CD1c-positive myeloid dendritic cell (primary cell): ENCODE measurements around the gene RBM4.
"Not testable (repeated sequence)": the region's sequence is repeated elsewhere in the genome, so short reads cannot be mapped to it uniquely, and the experiment has no call there.

Source experiments
- DNase-seq: peaks from one replicate; pipeline ENCODE4 v3.0.0-alpha.2; 2016; ENCODE audit errors: extremely low spot score

Gene RBM4

DNA sequence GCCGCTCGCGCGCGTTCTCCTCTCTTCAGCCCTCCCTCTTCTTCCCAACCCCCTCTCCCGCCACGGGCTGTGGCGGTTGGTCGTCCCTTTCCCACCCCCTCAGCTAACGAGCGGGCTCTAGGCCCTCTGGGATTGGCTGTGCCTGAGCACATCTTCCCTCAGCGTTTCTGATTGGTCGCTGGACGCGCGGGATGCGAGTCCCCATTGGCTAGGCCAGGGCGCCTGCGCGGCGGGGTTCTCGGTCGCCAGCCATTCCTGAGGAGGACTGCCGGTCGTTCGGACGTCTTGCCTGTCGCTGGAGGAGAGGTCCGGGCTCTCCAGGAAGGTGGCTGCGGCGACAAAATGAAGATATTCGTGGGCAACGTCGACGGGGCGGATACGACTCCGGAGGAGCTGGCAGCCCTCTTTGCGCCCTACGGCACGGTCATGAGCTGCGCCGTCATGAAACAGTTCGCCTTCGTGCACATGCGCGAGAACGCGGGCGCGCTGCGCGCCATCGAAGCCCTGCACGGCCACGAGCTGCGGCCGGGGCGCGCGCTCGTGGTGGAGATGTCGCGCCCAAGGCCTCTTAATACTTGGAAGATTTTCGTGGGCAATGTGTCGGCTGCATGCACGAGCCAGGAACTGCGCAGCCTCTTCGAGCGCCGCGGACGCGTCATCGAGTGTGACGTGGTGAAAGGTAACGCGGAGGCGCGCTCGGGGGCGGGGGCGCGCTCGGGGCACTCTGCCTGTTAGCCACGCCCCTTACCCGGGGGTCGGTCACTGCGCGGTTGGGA is 21.9 kb upstream of the RBM4 start, which contains the start of gene RBM14:
Gene RBM14, plus strand, starts transcription at position 252 of the 776 bp plus-strand sequence. Its CDS starts 91 bp downstream, at position 343.
- DNase-seq: peak; percentile 100

DNA sequence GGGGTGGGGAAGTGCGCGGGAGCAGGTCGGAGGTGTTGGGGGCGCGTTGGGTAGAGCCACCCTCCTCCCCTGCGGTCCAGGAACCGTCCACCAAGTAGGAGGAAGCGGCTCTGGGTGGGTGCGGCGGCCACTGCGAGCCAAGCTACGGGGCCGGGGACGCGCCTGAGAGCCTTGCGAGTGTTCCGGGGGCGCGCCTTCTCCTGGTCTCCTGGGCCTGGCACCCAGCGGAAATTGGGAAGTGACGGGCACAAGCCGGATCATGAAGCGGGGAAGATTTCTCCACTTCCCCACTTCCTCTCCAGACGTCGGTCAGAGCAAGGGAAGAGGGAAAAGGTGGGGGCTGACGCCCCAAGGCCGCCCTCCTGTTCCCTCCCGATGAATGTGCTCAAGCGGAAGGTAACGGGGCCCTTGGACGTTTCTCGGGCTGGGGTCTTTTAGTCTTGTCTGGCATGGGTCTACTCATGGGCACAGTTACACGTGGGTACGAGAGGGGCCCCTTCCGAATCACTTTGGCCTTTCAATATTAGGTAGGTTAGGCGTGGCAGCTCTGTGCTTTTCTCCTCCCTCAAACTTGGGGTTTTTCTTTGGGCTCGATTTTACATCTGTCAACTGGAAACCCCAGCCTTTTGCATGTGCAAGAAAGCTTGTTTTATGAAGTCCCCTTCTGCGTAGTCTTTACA is 21.2 kb upstream of the RBM4 start:
- DNase-seq: peak; percentile 93

DNA sequence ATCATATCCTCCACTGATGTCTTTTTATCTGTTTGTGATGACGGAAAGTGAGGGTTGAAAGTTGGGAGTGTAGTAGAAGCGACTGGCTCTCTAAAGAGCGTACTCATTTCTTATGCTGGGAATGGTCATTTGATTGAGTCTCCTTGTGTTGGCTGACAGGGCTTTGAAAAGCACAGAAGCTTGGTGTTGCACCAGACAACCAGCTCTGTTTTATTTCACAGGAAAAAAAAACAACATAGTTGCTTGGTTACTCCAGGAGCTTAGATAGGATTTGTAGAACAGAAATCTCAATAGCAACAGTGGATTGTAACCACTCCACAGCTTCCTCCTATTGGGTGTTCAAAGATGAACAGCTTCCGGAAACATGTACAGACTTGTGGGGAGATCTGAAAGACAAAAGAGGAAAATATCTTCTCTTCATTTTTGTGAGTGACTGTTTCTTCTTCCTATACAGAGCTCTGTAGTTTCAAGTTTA is 19.4 kb upstream of the RBM4 start:
- peak; percentile 90 for DNase-seq

DNA sequence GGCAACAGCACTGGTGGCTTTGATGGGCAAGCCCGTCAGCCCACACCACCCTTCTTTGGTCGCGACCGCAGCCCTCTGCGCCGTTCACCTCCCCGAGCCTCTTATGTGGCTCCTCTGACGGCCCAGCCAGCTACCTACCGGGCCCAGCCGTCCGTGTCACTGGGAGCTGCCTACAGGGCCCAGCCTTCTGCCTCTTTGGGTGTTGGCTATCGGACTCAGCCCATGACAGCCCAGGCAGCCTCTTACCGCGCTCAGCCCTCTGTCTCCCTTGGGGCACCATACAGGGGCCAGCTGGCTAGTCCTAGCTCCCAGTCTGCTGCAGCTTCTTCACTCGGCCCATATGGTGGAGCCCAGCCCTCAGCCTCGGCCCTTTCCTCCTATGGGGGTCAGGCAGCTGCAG is 14.1 kb upstream of the RBM4 start:
- DNase-seq: no peak

GRCh38 chr11:66625041-66625751 is 13.3 kb upstream of the RBM4 start:
- DNase-seq: no peak

- DNase-seq: no peak
Observed at GRCh38 chr11:66625752-66626149, 12.8 kb upstream of the RBM4 start.

DNA sequence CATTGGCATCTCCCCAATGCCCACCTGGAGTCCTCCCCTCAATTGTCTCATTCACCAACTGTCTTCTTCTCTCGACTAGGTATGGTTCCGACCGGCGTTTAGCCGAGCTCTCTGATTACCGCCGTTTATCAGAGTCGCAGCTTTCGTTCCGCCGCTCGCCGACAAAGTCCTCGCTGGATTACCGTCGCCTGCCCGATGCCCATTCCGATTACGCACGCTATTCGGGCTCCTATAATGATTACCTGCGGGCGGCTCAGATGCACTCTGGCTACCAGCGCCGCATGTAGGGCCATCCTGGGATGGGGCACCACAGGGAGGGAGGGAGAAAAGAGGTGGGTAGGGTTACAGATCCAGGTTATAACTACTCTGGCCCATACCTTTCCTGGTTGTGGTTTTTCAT is 12.1 kb upstream of the RBM4 start:
- DNase-seq: no peak

GRCh38 chr11:66626926-66627325 is 11.6 kb upstream of the RBM4 start:
- DNase-seq: no peak

DNA sequence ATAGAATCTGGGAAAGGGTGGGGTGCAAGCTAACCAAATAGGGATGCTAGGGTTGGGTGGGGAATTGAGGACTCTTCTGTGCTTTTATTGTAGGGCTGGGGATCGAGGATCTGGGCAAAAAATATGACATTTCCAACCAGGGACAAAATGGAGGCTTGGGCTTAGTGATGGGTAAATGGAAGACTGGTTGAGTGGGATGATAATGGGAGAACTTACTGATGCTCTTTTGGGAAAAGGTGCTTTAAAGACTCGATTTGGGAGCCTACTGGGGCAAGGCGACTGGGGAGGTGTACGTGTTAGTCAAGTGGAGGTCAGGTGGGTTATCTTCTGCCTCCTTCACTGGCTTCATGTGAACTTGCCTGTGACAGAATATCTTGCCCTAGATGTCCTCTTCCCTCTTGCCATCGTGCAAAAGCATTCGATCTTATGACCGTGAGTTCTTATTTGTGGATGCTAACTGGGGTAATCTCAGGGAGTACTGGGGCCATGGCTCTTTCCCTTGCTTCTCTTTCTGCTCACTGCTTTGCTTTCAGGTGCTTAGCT is 10.4 kb upstream of the RBM4 start:
- no peak for DNase-seq

GRCh38 chr11:66629356-66629755 is 9.1 kb upstream of the RBM4 start:
- no peak for DNase-seq

DNA sequence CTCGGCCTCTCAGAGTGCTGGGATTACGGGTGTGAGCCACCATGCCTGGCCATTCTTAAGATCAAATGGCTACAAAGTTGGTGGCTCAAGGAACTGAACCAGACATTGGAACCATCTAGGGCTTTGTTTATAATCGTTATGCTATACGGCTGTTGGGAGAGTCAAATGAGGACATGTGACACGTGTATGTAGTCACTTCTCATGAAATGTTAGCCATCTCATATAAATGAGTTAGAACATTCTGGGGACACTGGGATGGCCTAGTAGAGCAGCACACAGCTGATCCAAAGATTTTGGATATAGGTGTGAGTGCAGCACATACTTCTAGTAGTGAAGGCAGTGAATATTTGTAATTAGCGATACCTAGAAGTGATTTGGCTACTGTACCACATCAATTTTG is 6.6 kb upstream of the RBM4 start:
- no peak for DNase-seq

- DNase-seq: no peak
Observed at GRCh38 chr11:66632952-66633351, 5.6 kb upstream of the RBM4 start.

GRCh38 chr11:66636411-66636810 is 2.1 kb upstream of the RBM4 start:
- DNase-seq: no peak

DNA sequence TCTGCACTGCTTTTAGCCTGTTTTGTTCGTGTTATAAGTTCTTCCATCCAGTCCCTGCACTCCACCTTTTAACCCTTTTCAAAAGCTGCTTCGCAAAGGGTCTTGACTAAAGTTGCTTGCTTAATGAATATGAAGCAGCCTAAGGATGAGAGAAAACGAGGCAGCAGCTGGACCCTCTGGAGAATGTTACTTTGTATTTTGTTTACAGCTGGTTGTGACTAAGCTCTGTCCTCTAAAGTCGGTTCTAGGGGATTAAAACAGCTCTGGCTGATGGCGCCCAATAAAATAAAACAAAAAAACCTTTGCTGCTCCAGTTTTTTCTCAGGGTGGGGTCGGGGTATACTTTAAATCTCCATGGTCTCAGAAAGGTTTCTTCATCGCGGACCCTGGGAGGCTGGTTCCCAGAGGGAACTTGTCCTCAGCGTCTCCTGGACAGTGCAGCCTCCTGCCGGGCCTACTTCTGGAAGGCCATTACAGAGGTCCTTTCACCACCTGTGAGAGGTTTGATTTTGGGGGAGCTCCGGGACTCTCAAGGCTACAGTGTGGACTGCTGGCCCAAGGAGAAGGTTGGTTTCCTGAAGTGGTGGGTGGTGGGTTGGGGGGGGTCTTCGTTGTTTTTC is 836 bp upstream of the RBM4 start:
- DNase-seq: no peak

GRCh38 chr11:66639066-66639813 is 737 bp downstream of the RBM4 start:
- peak; percentile 60 for DNase-seq

GRCh38 chr11:66639814-66640340 is 1.4 kb downstream of the RBM4 start:
- not testable (repeated sequence) for DNase-seq

DNA sequence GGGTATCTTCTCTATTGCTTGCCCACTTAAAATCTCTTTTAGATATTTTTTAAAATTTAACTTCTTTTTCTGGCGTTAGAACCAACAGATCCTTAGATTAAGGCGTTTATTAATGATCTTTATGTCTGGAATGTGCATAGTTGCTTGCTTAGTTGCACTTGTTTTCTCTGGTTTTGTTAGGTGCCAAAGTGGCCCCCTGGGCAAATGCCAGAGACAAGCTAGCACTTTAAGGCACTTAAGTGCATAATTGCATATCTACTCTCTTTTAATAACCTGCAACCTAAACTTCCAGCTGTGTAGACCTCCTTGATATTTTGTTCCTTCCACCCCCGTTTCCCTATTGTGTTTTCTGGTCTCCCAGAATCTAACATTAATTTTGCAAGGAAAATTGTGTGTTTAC is 3.3 kb downstream of the RBM4 start:
- no peak for DNase-seq

DNA sequence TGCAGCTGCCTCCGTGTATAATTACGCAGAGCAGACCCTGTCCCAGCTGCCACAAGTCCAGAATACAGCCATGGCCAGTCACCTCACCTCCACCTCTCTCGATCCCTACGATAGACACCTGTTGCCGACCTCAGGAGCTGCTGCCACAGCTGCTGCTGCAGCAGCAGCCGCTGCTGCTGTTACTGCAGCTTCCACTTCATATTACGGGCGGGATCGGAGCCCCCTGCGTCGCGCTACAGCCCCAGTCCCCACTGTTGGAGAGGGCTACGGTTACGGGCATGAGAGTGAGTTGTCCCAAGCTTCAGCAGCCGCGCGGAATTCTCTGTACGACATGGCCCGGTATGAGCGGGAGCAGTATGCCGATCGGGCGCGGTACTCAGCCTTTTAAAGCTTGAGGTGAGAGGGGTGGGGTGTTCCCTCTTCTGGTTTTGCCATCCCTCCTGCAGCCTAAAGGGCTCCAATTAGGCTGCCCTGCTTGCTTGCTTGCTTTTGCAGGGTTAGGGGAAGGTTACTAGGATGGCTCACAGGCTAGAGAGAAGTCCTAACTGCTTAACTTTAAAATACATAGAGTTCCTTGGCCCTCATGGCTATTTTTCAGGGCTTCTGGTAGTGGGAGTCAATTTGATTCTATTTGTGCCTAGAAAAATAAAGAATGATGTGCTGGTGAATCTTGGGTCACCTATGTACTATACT is 5.4 kb downstream of the RBM4 start:
- DNase-seq: no peak

DNA sequence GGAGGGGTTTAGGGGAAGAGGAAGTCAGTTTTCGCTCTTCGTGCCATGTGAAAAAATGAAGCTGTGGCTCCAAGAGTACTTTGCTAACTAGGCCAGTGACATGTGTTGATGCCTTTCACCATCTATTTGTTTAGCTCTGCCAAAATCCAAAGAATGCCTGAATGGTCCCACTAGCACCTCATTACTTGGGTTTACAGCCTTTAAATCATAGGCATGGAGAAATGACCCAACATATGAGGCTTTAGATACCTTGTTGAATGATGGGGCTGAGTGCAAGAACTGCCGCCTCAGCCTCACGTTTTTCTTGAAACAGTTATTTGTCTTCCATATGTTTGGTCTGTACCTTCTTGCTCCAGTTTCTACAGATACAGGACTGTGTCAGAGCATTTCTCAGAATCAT is 8.3 kb downstream of the RBM4 start:
- peak; percentile 54 for DNase-seq

- DNase-seq: no peak
Observed at GRCh38 chr11:66649903-66650302, 11.4 kb downstream of the RBM4 start.
